AG04449 (cell line): Measurements from ENCODE around the gene ACOT13.
"Not testable (repeated sequence)": the region's sequence is repeated elsewhere in the genome, so short reads cannot be mapped to it uniquely, and the experiment has no call there.

ENCODE experiments used
- CTCF ChIA-PET: fragments of 350-600 bp; formaldehyde crosslinking; extraction: SDS; loops from one replicate; lab custom pipeline; 2021; ENCODE audit warnings: antibody characterized with exemption; lab: Yijun Ruan, JAX
- POLR2A ChIA-PET: fragments of 400-600, 350-600 bp; formaldehyde crosslinking; extraction: SDS; loops from one replicate; lab custom pipeline; 2020; ENCODE audit warnings: antibody characterized with exemption, inconsistent platforms; lab: Yijun Ruan, JAX
- DNase-seq: peaks from one replicate; pipeline ENCODE4 v3.0.0-alpha.2; 2010; ENCODE audit warnings: low read depth, low spot score
- H3K4me3 ChIP-seq: 2 replicates; pipeline ENCODE4 v1.5.1; 2011; ENCODE audit warnings: low read depth, mild to moderate bottlenecking, control low read depth, low read length
- CTCF ChIP-seq: IDR thresholded peaks from one replicate; pipeline ENCODE4 v1.5.1; 2011; ENCODE audit warnings: mild to moderate bottlenecking, moderate library complexity, low read length, control low read depth, inconsistent platforms; ENCODE audit not compliant: insufficient read depth; ENCODE audit errors: missing control alignments

Gene ACOT13

GRCh38 chr6:24664046-24664987, 2.6 kb upstream of the ACOT13 start:
- no peak overlapping the region for H3K4me3 ChIP-seq
- ChIA-PET CTCF (no interaction called here), POLR2A (no interaction called here)
- no peak for DNase-seq
- TF ChIP-seq CTCF, result no peak

GRCh38 chr6:24666097-24666640, 708 bp upstream of the ACOT13 start:
- no peak for TF ChIP-seq CTCF
- POLR2A ChIA-PET, result interaction anchor here (0.8 to 1.8 kb wide), 3 partner anchors 11 to 53 kb away, joined by 3 to 5 read pairs (median 4); partner anchors contain the start of gene C6orf62
- CTCF ChIA-PET, result interaction anchor here (0.9 to 3.3 kb wide), 6 partner anchors 8 to 235 kb away, joined by 3 to 16 read pairs (median 4); partner anchors contain the start of gene KIAA0319
- H3K4me3 ChIP-seq, result peak overlapping the region; percentile 100
- DNase-seq, result no peak

GRCh38 chr6:24667378-24667803, 514 bp downstream of the ACOT13 start:
- ChIA-PET POLR2A (interaction anchor here (0.8 to 1.8 kb wide), 3 partner anchors 12 to 52 kb away, joined by 3 to 5 read pairs (median 4); partner anchors contain the start of gene C6orf62), CTCF (interaction anchor here (0.9 to 3.3 kb wide), 7 partner anchors 15 to 237 kb away, joined by 3 to 16 read pairs (median 3); partner anchors contain the start of genes ALDH5A1 and KIAA0319)
- no peak for DNase-seq
- no peak for TF ChIP-seq CTCF
- peak overlapping the region; percentile 100 for H3K4me3 ChIP-seq

- CTCF ChIA-PET, result interaction anchor here (1.4 to 3.3 kb wide), 2 partner anchors 87 to 174 kb away, joined by 3 to 16 read pairs; partner anchors contain the start of gene ALDH5A1
- POLR2A ChIA-PET, H3K4me3 ChIP-seq, DNase-seq: not testable (repeated sequence)
Measured at GRCh38 chr6:24668066-24668996, 1.5 kb downstream of the ACOT13 start.

GRCh38 chr6:24668997-24669361, 2.1 kb downstream of the ACOT13 start:
- ChIA-PET CTCF (interaction anchor here (1.2 kb wide), 1 partner anchor 27 kb away, joined by 4 read pairs; no protein-coding TSS in a partner anchor), POLR2A (no interaction called here)
- H3K4me3 ChIP-seq, result no peak overlapping the region
- no peak for TF ChIP-seq CTCF
- DNase-seq, result no peak

- CTCF ChIA-PET, POLR2A ChIA-PET: not testable (repeated sequence)
Measured at GRCh38 chr6:24670492-24670891, 3.6 kb downstream of the ACOT13 start.

GRCh38 chr6:24671077-24671476, 4.2 kb downstream of the ACOT13 start:
- H3K4me3 ChIP-seq, CTCF ChIA-PET, POLR2A ChIA-PET, DNase-seq: not testable (repeated sequence)

More at GRCh38 chr6:24670492-24670891, 3.6 kb downstream of the ACOT13 start:
- H3K4me3 ChIP-seq, DNase-seq: not testable (repeated sequence)
